HEK293 (cell line): Measurements from ENCODE around the gene KPNA5.

ENCODE experiments used
- ATF2 ChIP-seq: fragments of 450-650 bp; formaldehyde crosslinking; IDR thresholded peaks from 2 replicates; pipeline ENCODE4 v1.5.1; 2016; ENCODE audit warnings: missing biosample characterization, missing genetic modification characterization, low read depth
- CTCF ChIP-seq: fragments of 450-650 bp; formaldehyde crosslinking; IDR thresholded peaks from 2 replicates; pipeline ENCODE4 v1.5.1; 2016; ENCODE audit warnings: missing biosample characterization, missing genetic modification characterization
- GFI1B ChIP-seq: fragments of 450-650 bp; formaldehyde crosslinking; IDR thresholded peaks from 2 replicates; pipeline ENCODE4 v1.5.1; 2016; ENCODE audit warnings: missing biosample characterization, missing genetic modification characterization
- INSM2 ChIP-seq: fragments of 450-650 bp; formaldehyde crosslinking; IDR thresholded peaks from 2 replicates; pipeline ENCODE4 v1.5.1; 2016; ENCODE audit warnings: missing biosample characterization, missing genetic modification characterization
- PRDM2 ChIP-seq: fragments of 450-650 bp; formaldehyde crosslinking; IDR thresholded peaks from 2 replicates; pipeline ENCODE4 v1.5.1; 2016; ENCODE audit warnings: missing biosample characterization, missing genetic modification characterization, borderline replicate concordance
- REST ChIP-seq: fragments of 450-650 bp; formaldehyde crosslinking; IDR thresholded peaks from 2 replicates; pipeline ENCODE4 v1.5.1; 2016; ENCODE audit warnings: missing biosample characterization, missing genetic modification characterization
- SP7 ChIP-seq: fragments of 450-650 bp; formaldehyde crosslinking; IDR thresholded peaks from 2 replicates; pipeline ENCODE4 v1.5.1; 2016; ENCODE audit warnings: missing biosample characterization, missing genetic modification characterization
- ZNF280D ChIP-seq: fragments of 450-650 bp; formaldehyde crosslinking; IDR thresholded peaks from 2 replicates; pipeline ENCODE4 v1.5.1; 2016; ENCODE audit warnings: missing biosample characterization, missing genetic modification characterization
- ZNF292 ChIP-seq: fragments of 450-650 bp; formaldehyde crosslinking; IDR thresholded peaks from 2 replicates; pipeline ENCODE4 v1.5.1; 2016; ENCODE audit warnings: low read depth, missing biosample characterization, missing genetic modification characterization, borderline replicate concordance
- ZNF394 ChIP-seq: fragments of 450-650 bp; formaldehyde crosslinking; IDR thresholded peaks from 2 replicates; pipeline ENCODE4 v1.5.1; 2016; ENCODE audit warnings: missing biosample characterization, missing genetic modification characterization, mild to moderate bottlenecking, moderate library complexity, borderline replicate concordance
- ZNF544 ChIP-seq: fragments of 450-650 bp; formaldehyde crosslinking; IDR thresholded peaks from 2 replicates; pipeline ENCODE4 v1.5.0; 2017; ENCODE audit warnings: missing biosample characterization, missing genetic modification characterization
- ZNF580 ChIP-seq: fragments of 450-650 bp; formaldehyde crosslinking; IDR thresholded peaks from 2 replicates; pipeline ENCODE4 v1.5.1; 2016; ENCODE audit warnings: missing biosample characterization, missing genetic modification characterization
- ZNF629 ChIP-seq: fragments of 450-650 bp; formaldehyde crosslinking; IDR thresholded peaks from 2 replicates; pipeline ENCODE4 v1.5.1; 2017; ENCODE audit warnings: missing biosample characterization, missing genetic modification characterization
- ZNF654 ChIP-seq: fragments of 450-650 bp; formaldehyde crosslinking; IDR thresholded peaks from 2 replicates; pipeline ENCODE4 v1.5.1; 2016; ENCODE audit warnings: low read depth, missing biosample characterization, missing genetic modification characterization
- ZNF777 ChIP-seq: fragments of 450-650 bp; formaldehyde crosslinking; IDR thresholded peaks from 2 replicates; pipeline ENCODE4 v1.5.1; 2017; ENCODE audit warnings: missing biosample characterization, missing genetic modification characterization, borderline replicate concordance
- ZSCAN4 ChIP-seq: fragments of 450-650 bp; formaldehyde crosslinking; IDR thresholded peaks from 2 replicates; pipeline ENCODE4 v1.5.1; 2017; ENCODE audit warnings: missing biosample characterization, missing genetic modification characterization

KPNA5 gene

GRCh38 chr6:116680880-116681672 is at the start of gene KPNA5 (continued):
- TF ChIP-seq ZNF280D (tag by site-specific recombination) (no peak), REST (no peak), SP7 (tag by site-specific recombination) (peak; percentile 37; the same call in 1 of the 2 replicates), INSM2 (tag by site-specific recombination) (no peak), ZNF580 (no peak), ATF2 (tag by site-specific recombination) (no peak), ZSCAN4 (no peak), ZNF777 (tag by site-specific recombination) (no peak), ZNF292 (tag by site-specific recombination) (no peak), GFI1B (tag by site-specific recombination) (no peak), CTCF (tag by site-specific recombination) (0 out of 2 replicates have a peak, but pooled peaks have one; percentile 13), PRDM2 (no peak), ZNF394 (tag by site-specific recombination) (0 out of 2 replicates have a peak, but pooled peaks have one; percentile 13), ZNF544 (no peak), ZNF629 (tag by site-specific recombination) (peak; percentile 58), ZNF654 (no peak)
